T-helper 2 cell treated with Interferon-gamma antibody and Interleukin-4, amounts not matched to agents 100 ng/mL and 5 ng/mL, for 36 hours (primary cell): ENCODE measurements around the gene TBC1D7. TPM values are rescaled to one million over a fixed set of nuclear protein-coding genes. Genes with fewer than 3 reads are reported as not detected.
"Not testable (repeated sequence)": the region's sequence is repeated elsewhere in the genome, so short reads cannot be mapped to it uniquely, and the experiment has no call there.

Experiments used
- intact Hi-C: fragments of 100-400 bp; cut with micrococcal nuclease; formaldehyde crosslinking; loops from one replicate; pipeline ENCODE4 v1.15.1; 2023
- total RNA-seq: library from RNA; stranded (reverse); gene quantifications from 2 replicates; pipeline ENCODE4 v1.2.3, GENCODE V29; 2022

The TBC1D7 gene
- total RNA-seq, 1 donor from 2014 or later = 22.1 TPM

DNA sequence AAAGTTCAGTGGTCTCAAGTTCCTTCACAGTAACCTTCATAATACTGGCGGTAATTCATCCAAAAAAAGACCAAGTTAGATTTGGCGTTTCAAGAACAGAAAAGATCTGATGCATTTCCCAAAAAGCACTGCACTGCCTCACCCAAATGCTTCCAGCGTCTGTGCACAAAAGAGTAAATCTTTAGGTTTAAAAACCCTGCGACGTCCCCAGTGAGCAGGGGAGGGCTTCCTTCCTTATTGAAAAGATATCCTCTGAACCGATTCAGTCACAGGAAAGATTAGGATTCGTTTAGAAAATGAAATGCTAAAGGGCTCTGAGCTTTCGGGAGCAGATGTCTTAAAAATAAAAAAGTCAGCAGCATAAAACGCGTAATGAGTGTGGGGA lies 654 bp downstream of the TBC1D7 start:
- intact Hi-C loops = loop anchor here (1.0 to 2.0 kb wide), 6 partner anchors 25 to 416 kb away; partner anchors contain the start of genes GFOD1, NOL7 and SIRT5

DNA sequence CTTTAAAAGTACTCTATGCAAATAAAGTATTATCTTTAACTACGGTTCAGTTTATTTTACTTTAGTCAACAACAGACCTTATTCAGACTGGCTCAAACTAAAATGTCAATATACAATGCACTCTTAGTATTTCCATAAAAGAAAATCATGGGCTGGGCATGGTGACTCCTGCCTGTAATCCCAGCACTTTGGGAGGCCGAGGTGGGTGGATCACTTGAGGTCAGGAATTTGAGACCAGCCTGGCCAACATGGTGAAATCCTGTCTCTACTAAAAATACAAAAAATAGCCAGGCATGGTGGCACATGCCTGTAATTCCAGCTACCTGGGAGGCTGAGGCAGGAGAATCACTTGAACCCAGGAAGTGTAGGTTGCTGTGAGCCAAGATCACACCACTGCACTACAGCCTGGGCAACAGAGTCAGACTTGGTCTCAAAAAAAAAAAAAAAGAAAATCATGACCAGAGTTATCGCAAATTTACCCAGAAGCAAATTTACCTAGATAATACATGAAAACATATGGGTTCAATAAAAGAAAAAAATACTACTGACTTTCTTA lies 2.2 kb downstream of the TBC1D7 start:
- intact Hi-C loops = not testable (repeated sequence)

- intact Hi-C loops = no loop called here
Measured at GRCh38 chr6:13319891-13320564, 8.3 kb downstream of the TBC1D7 start.

DNA sequence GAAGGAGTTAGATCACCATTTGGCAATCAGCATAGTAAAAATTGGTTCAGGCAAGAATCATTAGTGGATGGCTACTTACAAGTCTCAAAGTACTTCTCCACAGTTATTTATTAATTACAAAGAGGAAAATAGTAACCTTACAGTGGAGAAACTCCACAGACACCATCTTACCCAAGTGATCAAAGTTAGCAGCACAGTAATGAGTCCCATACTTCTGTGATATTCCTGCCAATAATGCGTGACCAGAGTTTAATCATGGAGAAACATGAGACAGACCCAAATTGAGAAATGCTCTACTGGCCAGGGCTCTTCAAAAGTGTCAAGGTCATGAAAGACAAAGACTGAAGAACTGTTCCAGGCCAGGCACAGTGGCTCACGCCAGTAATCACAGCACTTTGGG lies 9.5 kb downstream of the TBC1D7 start:
- intact Hi-C loops = no loop called here

DNA sequence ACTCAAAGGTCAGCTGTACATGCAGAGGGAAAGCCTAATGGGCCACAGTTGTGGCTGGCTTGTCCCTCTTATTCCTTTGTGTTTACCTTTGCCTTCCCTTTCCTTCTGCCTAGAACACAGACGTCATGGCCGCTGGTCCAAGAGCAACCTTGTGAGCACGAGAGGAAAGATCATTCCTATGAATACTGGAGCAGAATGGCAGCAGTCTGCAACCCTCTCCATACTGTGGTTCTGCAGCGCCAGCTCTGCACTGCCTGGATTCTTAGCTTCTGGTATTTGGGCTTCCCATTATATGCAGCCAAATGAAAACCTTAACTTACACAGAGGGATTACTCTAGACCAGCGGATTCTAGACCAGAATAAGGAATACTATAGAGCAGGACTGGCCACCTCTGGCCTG lies 12.4 kb downstream of the TBC1D7 start:
- intact Hi-C loops = no loop called here

GRCh38 chr6:13314806-13315205 lies 13.5 kb downstream of the TBC1D7 start:
- intact Hi-C loops = no loop called here

- intact Hi-C loops = no loop called here
Measured at GRCh38 chr6:13311155-13311554, 17.2 kb downstream of the TBC1D7 start.

GRCh38 chr6:13308332-13308731 lies 20.0 kb downstream of the TBC1D7 start:
- intact Hi-C loops = no loop called here

DNA sequence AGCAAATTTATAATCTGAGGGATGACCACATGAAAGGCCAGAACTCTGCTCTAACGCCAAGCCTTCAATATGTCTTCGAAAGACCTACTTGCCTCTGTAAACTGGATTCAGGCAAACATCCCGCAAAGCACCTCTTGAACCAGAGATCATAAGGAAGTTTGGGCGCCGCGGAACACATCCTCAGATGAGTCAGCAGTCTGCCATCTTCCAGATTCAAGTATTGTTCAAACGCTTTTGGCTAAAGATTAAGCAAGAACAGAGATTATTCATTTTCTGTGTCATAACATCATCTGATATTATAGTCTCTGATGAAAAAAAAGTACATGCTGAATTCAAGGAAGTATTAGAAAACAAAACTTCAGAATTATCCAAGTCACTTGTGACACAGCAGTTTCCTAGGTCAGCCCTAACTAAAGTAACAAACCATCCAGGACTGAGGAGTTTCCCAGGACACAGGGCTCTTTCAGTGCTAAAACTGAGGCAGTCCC lies 20.8 kb downstream of the TBC1D7 start:
- intact Hi-C loops = no loop called here

- intact Hi-C loops = no loop called here
Measured at GRCh38 chr6:13305791-13306190, 22.5 kb downstream of the TBC1D7 start.

DNA sequence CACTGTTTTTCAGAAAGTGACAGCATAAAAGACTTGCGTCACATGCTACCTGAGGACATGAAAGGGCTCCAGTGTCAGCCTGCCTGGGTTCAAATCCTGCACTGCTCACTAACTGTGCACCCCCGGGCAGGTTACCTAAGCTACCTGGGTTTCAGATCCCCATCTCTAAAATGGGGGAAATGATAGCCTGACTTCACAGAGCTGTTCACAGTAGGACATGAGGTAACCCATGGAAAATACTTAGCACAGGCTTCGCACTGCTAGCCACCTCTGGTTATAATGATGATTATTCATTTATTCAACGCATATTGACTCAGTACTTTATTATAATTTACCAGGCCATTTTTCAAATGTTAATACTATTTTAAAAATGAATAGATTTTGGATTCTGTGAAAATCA lies 23.0 kb downstream of the TBC1D7 start:
- intact Hi-C loops = no loop called here

GRCh38 chr6:13304580-13305260 lies 23.6 kb downstream of the TBC1D7 start:
- intact Hi-C loops = no loop called here

- intact Hi-C loops = no loop called here
Measured at GRCh38 chr6:13304101-13304500, 24.2 kb downstream of the TBC1D7 start.

DNA sequence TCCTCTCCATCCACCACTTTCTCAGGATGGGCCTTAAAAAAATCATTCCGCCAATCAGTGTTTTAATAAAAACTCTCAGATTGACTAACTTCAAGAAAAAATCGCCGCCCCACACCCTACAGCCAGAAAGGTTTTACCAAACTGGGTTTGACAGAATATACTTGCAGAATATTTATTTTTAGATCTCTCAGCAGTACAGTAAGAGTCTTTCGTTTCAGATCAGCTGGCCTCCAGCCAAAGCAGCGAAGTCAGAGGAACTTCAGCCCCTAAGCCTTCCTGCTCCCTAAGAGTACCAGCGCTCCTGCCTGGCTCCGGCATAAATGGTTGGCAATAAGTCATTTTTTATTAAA lies 24.7 kb downstream of the TBC1D7 start:
- intact Hi-C loops = loop anchor here (2.0 kb wide), 1 partner anchor 25 kb away; the partner anchor contains the start of gene TBC1D7

DNA sequence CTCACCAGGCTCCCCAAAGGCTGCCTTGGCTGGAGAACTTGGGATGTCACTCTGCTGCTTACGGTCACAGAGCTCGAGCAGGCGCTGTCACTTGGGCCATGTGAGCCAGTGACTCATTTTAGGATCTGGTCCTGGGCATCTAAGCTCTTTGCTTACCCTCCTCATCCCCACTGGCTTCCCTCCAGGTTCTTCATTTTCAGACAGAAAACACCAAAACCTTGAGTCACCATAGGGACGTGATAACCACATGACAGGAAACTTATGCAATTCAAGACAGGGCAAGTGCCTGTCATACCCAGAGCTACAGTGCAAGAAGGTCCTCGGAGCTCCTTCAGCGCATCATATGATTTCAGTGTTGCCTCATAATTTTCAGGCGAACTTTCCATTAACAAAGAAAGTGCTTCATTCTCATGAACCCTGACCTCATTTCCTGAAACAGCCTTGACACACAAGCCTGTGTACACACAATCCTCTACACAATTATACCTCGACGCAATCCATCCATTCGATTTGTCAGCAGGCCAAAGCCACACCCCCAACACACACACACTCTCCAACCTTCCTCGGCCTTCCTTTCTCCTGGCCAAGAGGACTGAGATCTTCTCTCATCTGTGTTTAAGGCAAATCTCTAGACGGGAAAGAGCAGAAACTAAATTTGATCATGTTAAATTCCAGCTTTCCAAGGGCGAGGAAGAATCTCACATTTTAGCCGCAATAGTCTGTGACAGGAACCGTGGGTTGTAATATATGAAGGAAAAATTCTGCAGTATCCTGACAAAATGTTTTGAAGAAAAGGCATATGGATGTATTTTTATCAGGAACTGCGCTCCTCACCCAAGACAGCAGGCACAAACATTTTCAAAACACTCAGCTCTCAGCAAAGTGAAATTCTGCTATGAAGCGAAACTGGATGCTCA lies 25.3 kb downstream of the TBC1D7 start:
- intact Hi-C loops = loop anchor here (2.0 kb wide), 1 partner anchor 26 kb away; the partner anchor contains the start of gene TBC1D7

GRCh38 chr6:13302291-13302690 lies 26.0 kb downstream of the TBC1D7 start:
- intact Hi-C loops = loop anchor here (2.0 kb wide), 1 partner anchor 27 kb away; the partner anchor contains the start of gene TBC1D7

GRCh38 chr6:13300643-13301590 lies 27.4 kb downstream of the TBC1D7 start:
- intact Hi-C loops = no loop called here

GRCh38 chr6:13299918-13300317 lies 28.4 kb downstream of the TBC1D7 start:
- intact Hi-C loops = no loop called here

DNA sequence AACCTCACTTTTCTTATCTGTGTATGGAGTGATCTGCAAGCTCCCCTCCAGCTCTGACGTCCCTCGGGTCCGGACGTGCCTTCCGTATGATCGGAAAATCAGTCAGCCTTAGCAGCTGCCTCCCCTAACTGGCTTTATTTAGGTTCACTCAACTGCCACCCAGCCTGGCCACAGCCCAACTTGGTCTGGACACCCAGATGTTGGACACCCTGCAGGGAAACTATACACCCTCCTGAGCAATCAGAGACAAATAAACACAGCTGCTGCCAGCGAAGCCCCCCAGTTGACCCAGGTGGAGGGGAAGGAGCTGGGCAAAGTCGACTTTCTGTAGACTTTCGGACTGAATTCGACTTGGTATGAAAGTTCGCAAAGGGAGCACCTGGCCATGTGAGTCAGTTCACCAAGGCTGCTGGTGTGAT lies 28.9 kb downstream of the TBC1D7 start:
- intact Hi-C loops = no loop called here

DNA sequence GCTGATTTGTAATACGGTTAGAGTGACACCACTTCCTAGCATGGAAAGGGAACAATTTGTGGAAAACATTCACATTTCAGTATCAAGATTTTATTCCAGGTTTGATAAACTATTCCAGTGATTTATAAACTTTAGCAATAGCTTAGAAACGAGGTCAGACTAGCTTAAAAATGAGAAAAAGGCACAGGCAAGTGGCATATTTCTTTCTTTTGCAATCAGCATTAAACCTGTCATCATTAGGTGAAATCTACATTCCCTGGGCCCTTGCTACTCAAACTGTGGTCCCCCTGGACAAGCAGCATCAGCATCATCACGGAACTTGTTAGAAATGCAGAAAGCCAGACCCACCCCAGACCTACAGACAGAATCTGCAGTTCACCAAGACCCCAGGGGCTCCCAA lies 29.9 kb downstream of the TBC1D7 start:
- intact Hi-C loops = no loop called here
